ENCODE results near the gene SNORC. TPM values are rescaled to one million over a fixed set of nuclear protein-coding genes. Genes with fewer than 3 reads are reported as not detected.
A peak's percentile ranks its signal among the peaks of the same experiment; 100 is the strongest.

SNORC gene
- total and polyA plus RNA-seq, 2 of the 13 experiments (the other 11 are each of a cell fraction or from before 2014, with no cell fraction given) = 59.1 to 86.1 TPM

GRCh38 chr2:232897598-232898408, 27.7 kb downstream of the SNORC start:
- CTCF ChIA-PET (ENCODE audit: low intra/inter-chr PET ratio, low total read pairs) = no interaction called here
- no peak for FAIRE-seq

GRCh38 chr2:232898592-232899543, 28.8 kb downstream of the SNORC start:
- Histone ChIP-seq H3K27me3 (ENCODE audit: control insufficient read depth in 1 of 2, insufficient read depth in 2 of 2, low read length in 2 of 2) (no peaks in the 10 kb centered on the region), H3K27ac (ENCODE audit: extremely low read length, insufficient read depth, low read length) (no peak overlapping the region), H3K79me2 (ENCODE audit: insufficient read depth, low read length) (no peaks in the 10 kb centered on the region), H3K4me2 (ENCODE audit: low read depth, low read length) (no peak overlapping the region), H3K36me3 (replicated peaks in 1 of 2; ENCODE audit: control insufficient read depth in 1 of 2, insufficient read depth in 2 of 2, low read length in 2 of 2) (peaks cover 7 to 9% of the 10 kb centered on the region in 2 experiments; a peak in 4 of 5 replicates), H4K20me1 (ENCODE audit: insufficient read depth, low read length) (no peaks in the 10 kb centered on the region), H2AFZ (ENCODE audit: low read length) (no peak overlapping the region), H3K9ac (ENCODE audit: insufficient read depth, low read depth, low read length) (no peak overlapping the region), H3K4me3 (replicated peaks in 1 of 3; ENCODE audit: insufficient read depth in 1 of 3, low read depth in 2 of 3, low read length in 3 of 3) (no peak overlapping the region), H3K4me1 (ENCODE audit: insufficient read depth, low read length) (no peaks in the 10 kb centered on the region), H3K9me3 (ENCODE audit: low read length) (no peaks in the 10 kb centered on the region)
- FAIRE-seq = no peak
- intact Hi-C loops (cut with micrococcal nuclease; ENCODE audit: unreplicated experiment) = no loop called here
- DNase-seq (ENCODE audit: low spot score) = no peak
- ChIA-PET CTCF (ENCODE audit: low intra/inter-chr PET ratio, low total read pairs) (no interaction called here), POLR2A (no interaction called here)
- WGBS (ENCODE audit: low lambda C conversion rate) = 96% methylated on average over 18 of the region's 18 CpGs
- ATAC-seq = no peak
- BruUV-seq (replicated peaks) = no TSS peak
- in situ Hi-C loops (cut with HindIII; ENCODE audit: extremely low pct_ligation_motif_present, low pct_unique_long_range_greater_than_20kb) = no loop called here
- TF ChIP-seq ZBTB21 (CRISPR knock-in tag; IDR thresholded peaks at IDR 0.05) (no peak), TGIF2 (CRISPR knock-in tag; IDR thresholded peaks at IDR 0.05) (no peak), SMAD3 (CRISPR knock-in tag; IDR thresholded peaks at IDR 0.05) (no peak), ZNF589 (CRISPR knock-in tag; conservative IDR thresholded peaks at IDR 0.05) (no peak), TEAD2 (CRISPR knock-in tag; IDR thresholded peaks at IDR 0.05) (no peak), SP5 (CRISPR knock-in tag; IDR thresholded peaks at IDR 0.05; ENCODE audit: borderline replicate concordance, low read depth) (no peak), ZNF256 (CRISPR knock-in tag; conservative IDR thresholded peaks at IDR 0.05) (no peak), MTF1 (CRISPR knock-in tag; IDR thresholded peaks at IDR 0.05) (no peak), HOXA3 (CRISPR knock-in tag; IDR thresholded peaks at IDR 0.05) (no peak), ZKSCAN8 (CRISPR knock-in tag; IDR thresholded peaks at IDR 0.05; ENCODE audit: borderline replicate concordance) (no peak), ZNF569 (CRISPR knock-in tag; IDR thresholded peaks at IDR 0.05; ENCODE audit: borderline replicate concordance) (no peak), PHB2 (IDR thresholded peaks at IDR 0.05; ENCODE audit: partially characterized antibody) (peak; percentile 5), NFE2 (CRISPR knock-in tag; IDR thresholded peaks at IDR 0.05) (no peak), ZNF136 (CRISPR knock-in tag; IDR thresholded peaks at IDR 0.05; ENCODE audit: low read depth) (no peak), ZNF615 (CRISPR knock-in tag; IDR thresholded peaks at IDR 0.05; ENCODE audit: borderline replicate concordance) (no peak)
- TF ChIP-seq, protein P1, sequence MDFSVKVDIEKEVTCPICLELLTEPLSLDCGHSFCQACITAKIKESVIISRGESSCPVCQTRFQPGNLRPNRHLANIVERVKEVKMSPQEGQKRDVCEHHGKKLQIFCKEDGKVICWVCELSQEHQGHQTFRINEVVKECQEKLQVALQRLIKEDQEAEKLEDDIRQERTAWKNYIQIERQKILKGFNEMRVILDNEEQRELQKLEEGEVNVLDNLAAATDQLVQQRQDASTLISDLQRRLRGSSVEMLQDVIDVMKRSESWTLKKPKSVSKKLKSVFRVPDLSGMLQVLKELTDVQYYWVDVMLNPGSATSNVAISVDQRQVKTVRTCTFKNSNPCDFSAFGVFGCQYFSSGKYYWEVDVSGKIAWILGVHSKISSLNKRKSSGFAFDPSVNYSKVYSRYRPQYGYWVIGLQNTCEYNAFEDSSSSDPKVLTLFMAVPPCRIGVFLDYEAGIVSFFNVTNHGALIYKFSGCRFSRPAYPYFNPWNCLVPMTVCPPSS (IDR thresholded peaks at IDR 0.05) = peak; percentile 86; the same call in 1 of the 2 replicates

More at GRCh38 chr2:232897598-232898408, 27.7 kb downstream of the SNORC start:
- Histone ChIP-seq H4K20me1 (ENCODE audit: insufficient read depth, low read length) (no peaks in the 10 kb centered on the region), H3K4me3 (replicated peaks in 1 of 3; ENCODE audit: insufficient read depth in 1 of 3, low read depth in 2 of 3, low read length in 3 of 3) (no peak overlapping the region), H3K4me1 (ENCODE audit: insufficient read depth, low read length) (no peaks in the 10 kb centered on the region), H3K36me3 (replicated peaks in 1 of 2; ENCODE audit: control insufficient read depth in 1 of 2, insufficient read depth in 2 of 2, low read length in 2 of 2) (peaks cover 9 to 15% of the 10 kb centered on the region in 2 experiments; a peak in 4 of 5 replicates), H3K27ac (ENCODE audit: extremely low read length, insufficient read depth, low read length) (no peak overlapping the region), H3K79me2 (ENCODE audit: insufficient read depth, low read length) (no peaks in the 10 kb centered on the region), H3K27me3 (ENCODE audit: control insufficient read depth in 1 of 2, insufficient read depth in 2 of 2, low read length in 2 of 2) (no peaks in the 10 kb centered on the region), H2AFZ (ENCODE audit: low read length) (no peak overlapping the region), H3K9ac (ENCODE audit: insufficient read depth, low read depth, low read length) (no peak overlapping the region), H3K9me3 (ENCODE audit: low read length) (no peaks in the 10 kb centered on the region), H3K4me2 (ENCODE audit: low read depth, low read length) (no peak overlapping the region)
- TF ChIP-seq AGO2 (optimal IDR thresholded peaks at IDR 0.05; ENCODE audit: low read depth, low read length) (peak; percentile 36), FOXM1 (CRISPR knock-in tag; IDR thresholded peaks at IDR 0.05) (no peak)
- in situ Hi-C loops (cut with HindIII; ENCODE audit: extremely low pct_ligation_motif_present, low pct_unique_long_range_greater_than_20kb) (no loop called here), intact Hi-C loops (cut with micrococcal nuclease; ENCODE audit: unreplicated experiment) (no loop called here)
- POLR2A ChIA-PET = no interaction called here
- DNase-seq (ENCODE audit: low spot score) = no peak
- ATAC-seq = no peak
- BruUV-seq (replicated peaks) = no TSS peak
- 94% methylated on average over 16 of the region's 24 CpGs for WGBS (ENCODE audit: low lambda C conversion rate)
